ENCODE results near the gene GCA.

- no peak for TF ChIP-seq CTCF (IDR thresholded peaks at IDR 0.05)
- TF ChIP-seq POLR2A (IDR thresholded peaks at IDR 0.05) = no peak
Observed at GRCh38 chr2:162327134-162327769, 16.7 kb upstream of the GCA start.

All from vagina (tissue), 2 donors.